ENCODE data around the gene HTT. TPM values are rescaled to one million over a fixed set of nuclear protein-coding genes. Genes with fewer than 3 reads are reported as not detected.

Gene HTT
- polyA plus RNA-seq, 1 donor (not counting 4 experiments of a cell fraction or from before 2014, with no cell fraction given), result 16.2 TPM

GRCh38 chr4:3106339-3107186, 32.1 kb downstream of the HTT start:
- Histone ChIP-seq H3K9ac (ENCODE audit: control insufficient read depth, extremely low read depth, insufficient read depth, low read length) (no peak overlapping the region), H2AFZ (ENCODE audit: control insufficient read depth, low read length) (no peak overlapping the region), H3K27me3 (ENCODE audit: control insufficient read depth, extremely low read depth, insufficient read depth, low read length) (no peaks in the 10 kb centered on the region), H3K9me3 (ENCODE audit: control insufficient read depth, low read depth, low read length) (no peaks in the 10 kb centered on the region), H3K4me1 (ENCODE audit: control insufficient read depth, extremely low read depth, insufficient read depth, low read length) (peaks cover 12% of the 10 kb centered on the region), H3K36me3 (ENCODE audit: control insufficient read depth in 2 of 2, extremely low read depth in 1 of 2, insufficient read depth in 2 of 2, low read length in 2 of 2) (peaks cover 14 to 20% of the 10 kb centered on the region in 2 experiments), H3K27ac (ENCODE audit: control insufficient read depth, insufficient read depth, low read length) (peak overlapping the region; percentile 41), H4K20me1 (ENCODE audit: control insufficient read depth, extremely low read depth, insufficient read depth, low read length) (peaks cover 2% of the 10 kb centered on the region), H3K4me3 (ENCODE audit: control insufficient read depth in 2 of 3, extremely low read depth in 1 of 3, insufficient read depth in 2 of 3, low read depth in 1 of 3, low read length in 3 of 3) (no peak overlapping the region), H3K9me1 (ENCODE audit: control insufficient read depth, extremely low read depth, insufficient read depth, low read length) (no peaks in the 10 kb centered on the region), H3K4me2 (ENCODE audit: control insufficient read depth, extremely low read depth, insufficient read depth, low read depth, low read length) (peak overlapping the region; percentile 7), H3K79me2 (ENCODE audit: control insufficient read depth, insufficient read depth, low read length) (peaks cover 4% of the 10 kb centered on the region)
- FAIRE-seq, result peak; percentile 84
- peak; percentile 41 for DNase-seq (ENCODE audit: low read depth, low spot score)
- dilution Hi-C loops (cut with MboI; ENCODE audit: extremely low pct_ligation_motif_present, low sequenced_read_pairs), result no loop called here
- TF ChIP-seq, protein P1, sequence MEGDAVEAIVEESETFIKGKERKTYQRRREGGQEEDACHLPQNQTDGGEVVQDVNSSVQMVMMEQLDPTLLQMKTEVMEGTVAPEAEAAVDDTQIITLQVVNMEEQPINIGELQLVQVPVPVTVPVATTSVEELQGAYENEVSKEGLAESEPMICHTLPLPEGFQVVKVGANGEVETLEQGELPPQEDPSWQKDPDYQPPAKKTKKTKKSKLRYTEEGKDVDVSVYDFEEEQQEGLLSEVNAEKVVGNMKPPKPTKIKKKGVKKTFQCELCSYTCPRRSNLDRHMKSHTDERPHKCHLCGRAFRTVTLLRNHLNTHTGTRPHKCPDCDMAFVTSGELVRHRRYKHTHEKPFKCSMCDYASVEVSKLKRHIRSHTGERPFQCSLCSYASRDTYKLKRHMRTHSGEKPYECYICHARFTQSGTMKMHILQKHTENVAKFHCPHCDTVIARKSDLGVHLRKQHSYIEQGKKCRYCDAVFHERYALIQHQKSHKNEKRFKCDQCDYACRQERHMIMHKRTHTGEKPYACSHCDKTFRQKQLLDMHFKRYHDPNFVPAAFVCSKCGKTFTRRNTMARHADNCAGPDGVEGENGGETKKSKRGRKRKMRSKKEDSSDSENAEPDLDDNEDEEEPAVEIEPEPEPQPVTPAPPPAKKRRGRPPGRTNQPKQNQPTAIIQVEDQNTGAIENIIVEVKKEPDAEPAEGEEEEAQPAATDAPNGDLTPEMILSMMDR (optimal IDR thresholded peaks at IDR 0.05 in 1 of 3, IDR thresholded peaks at IDR 0.05 in 1 of 3, conservative IDR thresholded peaks at IDR 0.05 in 1 of 3; ENCODE audit: extremely low read depth in 1 of 3, insufficient read depth in 2 of 3, low read length in 3 of 3), result peak; percentile 97 to 100 (median 99)
- TF ChIP-seq EZH2 (IDR thresholded peaks at IDR 0.05; ENCODE audit: low read length), result no peak

DNA sequence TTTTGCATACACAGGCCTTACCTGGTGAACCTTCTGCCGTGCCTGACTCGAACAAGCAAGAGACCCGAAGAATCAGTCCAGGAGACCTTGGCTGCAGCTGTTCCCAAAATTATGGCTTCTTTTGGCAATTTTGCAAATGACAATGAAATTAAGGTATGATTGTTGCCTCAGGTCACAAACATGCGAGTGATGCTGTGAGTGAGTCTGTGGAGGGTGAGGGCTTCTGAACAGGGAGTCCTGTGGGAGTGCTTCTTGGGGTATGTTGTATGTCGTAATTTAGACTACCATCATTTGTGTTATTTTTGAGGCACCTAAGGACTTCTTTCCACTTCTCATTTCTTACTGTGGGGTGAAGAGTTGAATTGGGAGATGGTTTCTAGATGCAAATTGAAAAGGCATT, 32.8 kb downstream of the HTT start:
- FAIRE-seq, result no peak
- Histone ChIP-seq H3K9me1 (ENCODE audit: control insufficient read depth, extremely low read depth, insufficient read depth, low read length) (no peaks in the 10 kb centered on the region), H3K4me3 (ENCODE audit: control insufficient read depth in 2 of 3, extremely low read depth in 1 of 3, insufficient read depth in 2 of 3, low read depth in 1 of 3, low read length in 3 of 3) (no peak overlapping the region), H2AFZ (ENCODE audit: control insufficient read depth, low read length) (no peak overlapping the region), H3K27me3 (ENCODE audit: control insufficient read depth, extremely low read depth, insufficient read depth, low read length) (no peaks in the 10 kb centered on the region), H3K36me3 (ENCODE audit: control insufficient read depth in 2 of 2, extremely low read depth in 1 of 2, insufficient read depth in 2 of 2, low read length in 2 of 2) (peaks cover 14 to 19% of the 10 kb centered on the region in 2 experiments), H3K9me3 (ENCODE audit: control insufficient read depth, low read depth, low read length) (no peaks in the 10 kb centered on the region), H3K9ac (ENCODE audit: control insufficient read depth, extremely low read depth, insufficient read depth, low read length) (no peak overlapping the region), H4K20me1 (ENCODE audit: control insufficient read depth, extremely low read depth, insufficient read depth, low read length) (peaks cover 2% of the 10 kb centered on the region), H3K79me2 (ENCODE audit: control insufficient read depth, insufficient read depth, low read length) (peaks cover 2% of the 10 kb centered on the region), H3K4me1 (ENCODE audit: control insufficient read depth, extremely low read depth, insufficient read depth, low read length) (peaks cover 14% of the 10 kb centered on the region), H3K4me2 (ENCODE audit: control insufficient read depth, extremely low read depth, insufficient read depth, low read depth, low read length) (peak overlapping the region; percentile 7), H3K27ac (ENCODE audit: control insufficient read depth, insufficient read depth, low read length) (peak overlapping the region; percentile 41)
- DNase-seq (ENCODE audit: low read depth, low spot score), result no peak
- dilution Hi-C loops (cut with MboI; ENCODE audit: extremely low pct_ligation_motif_present, low sequenced_read_pairs), result no loop called here
- no peak for TF ChIP-seq EZH2 (IDR thresholded peaks at IDR 0.05; ENCODE audit: low read length)
- TF ChIP-seq, protein P1 (optimal IDR thresholded peaks at IDR 0.05 in 1 of 3, IDR thresholded peaks at IDR 0.05 in 1 of 3, conservative IDR thresholded peaks at IDR 0.05 in 1 of 3; ENCODE audit: extremely low read depth in 1 of 3, insufficient read depth in 2 of 3, low read length in 3 of 3), result no peak
